Measurements from ENCODE around the gene HAUS2.

GRCh38 chr15:42605796-42606195 is 57.2 kb downstream of the HAUS2 start:
- no peak for TF ChIP-seq POLR2AphosphoS5 (IDR thresholded peaks at IDR 0.05)
- no peak for TF ChIP-seq TAF1 (IDR thresholded peaks at IDR 0.05; ENCODE audit: low read depth)
- no peak for TF ChIP-seq CTCF (IDR thresholded peaks at IDR 0.05; ENCODE audit: poor library complexity, severe bottlenecking)
- TF ChIP-seq SMC3 (conservative IDR thresholded peaks at IDR 0.05; ENCODE audit: poor library complexity), result no peak
- no peak for TF ChIP-seq EZH2 (IDR thresholded peaks at IDR 0.05; ENCODE audit: borderline replicate concordance, insufficient read depth, low read length, poor library complexity, severe bottlenecking)
- no peak for TF ChIP-seq RAD21 (conservative IDR thresholded peaks at IDR 0.05)
- TF ChIP-seq EP300 (conservative IDR thresholded peaks at IDR 0.05; ENCODE audit: poor library complexity, severe bottlenecking), result no peak

Measured in neural cell (in vitro differentiated cells).